HG02852 (cell line): Measurements from ENCODE around the gene FAM120B.
"Not testable (repeated sequence)": the region's sequence is repeated elsewhere in the genome, so short reads cannot be mapped to it uniquely, and the experiment has no call there.

Experiments used
- ATAC-seq: cut with Tn5 transposase; IDR thresholded peaks from one replicate; pipeline ENCODE4 v1.9.1; 2021; ENCODE audit warnings: mild to moderate bottlenecking, moderate library complexity; ENCODE audit not compliant: unreplicated experiment

Gene FAM120B

GRCh38 chr6:170374571-170375444 lies 68.2 kb downstream of the FAM120B start:
- ATAC-seq: no peak

GRCh38 chr6:170375661-170376060 lies 69.1 kb downstream of the FAM120B start:
- ATAC-seq: no peak

- ATAC-seq: no peak
Observed at GRCh38 chr6:170376386-170377043, 70.0 kb downstream of the FAM120B start.

- no peak for ATAC-seq
Observed at GRCh38 chr6:170378502-170378901, 71.9 kb downstream of the FAM120B start.

- no peak for ATAC-seq
Observed at GRCh38 chr6:170381562-170381961, 75.0 kb downstream of the FAM120B start.

- no peak for ATAC-seq
Observed at GRCh38 chr6:170383466-170384035, 77.0 kb downstream of the FAM120B start.

- no peak for ATAC-seq
Observed at GRCh38 chr6:170385506-170385905, 78.9 kb downstream of the FAM120B start.

GRCh38 chr6:170388113-170388512 lies 81.6 kb downstream of the FAM120B start:
- no peak for ATAC-seq

GRCh38 chr6:170393033-170393432 lies 86.5 kb downstream of the FAM120B start:
- no peak for ATAC-seq

GRCh38 chr6:170393807-170394399 lies 87.3 kb downstream of the FAM120B start:
- no peak for ATAC-seq

GRCh38 chr6:170394980-170395379 lies 88.4 kb downstream of the FAM120B start:
- ATAC-seq: no peak

- ATAC-seq: not testable (repeated sequence)
Observed at GRCh38 chr6:170398743-170399369, 92.3 kb downstream of the FAM120B start.

GRCh38 chr6:170399955-170400558 lies 93.5 kb downstream of the FAM120B start:
- not testable (repeated sequence) for ATAC-seq

- no peak for ATAC-seq
Observed at GRCh38 chr6:170402318-170403040, 95.9 kb downstream of the FAM120B start.

- no peak for ATAC-seq
Observed at GRCh38 chr6:170403451-170403850, 96.9 kb downstream of the FAM120B start.

GRCh38 chr6:170404036-170404435 lies 97.5 kb downstream of the FAM120B start:
- ATAC-seq: no peak

GRCh38 chr6:170404697-170405096 lies 98.1 kb downstream of the FAM120B start:
- no peak for ATAC-seq

- ATAC-seq: no peak
Observed at GRCh38 chr6:170405311-170405975, 98.9 kb downstream of the FAM120B start.

- no peak for ATAC-seq
Observed at GRCh38 chr6:170407200-170407599, 100.6 kb downstream of the FAM120B start.
